Mesenchymal stem cell (in vitro differentiated cells and primary cell): ENCODE results near the gene SLAMF7.

Source experiments
- DNase-seq: peaks from one replicate; pipeline ENCODE4 v3.0.0-alpha.2; 2013
- H2AFZ ChIP-seq: one replicate; pipeline ENCODE4 v1.6.1; 2013; ENCODE audit warnings: low read depth, mild to moderate bottlenecking, control low read depth, inconsistent platforms, low read length, moderate library complexity
- H2AK5ac ChIP-seq: 2 replicates; pipeline ENCODE4 v1.6.1; 2013; ENCODE audit warnings: low read length, moderate library complexity, mild to moderate bottlenecking, inconsistent platforms; ENCODE audit not compliant: severe bottlenecking
- H2BK120ac ChIP-seq: one replicate; pipeline ENCODE4 v1.6.1; 2013; ENCODE audit warnings: low read depth, mild to moderate bottlenecking, inconsistent platforms, low read length, moderate library complexity
- H2BK12ac ChIP-seq, 2 experiments: one replicate each; pipeline ENCODE4 v1.6.1; 2013; ENCODE audit warnings: inconsistent platforms in 2 of 2, low read length in 2 of 2, mild to moderate bottlenecking in 2 of 2, moderate library complexity in 2 of 2, control low read depth in 1 of 2
- H2BK15ac ChIP-seq: one replicate; pipeline ENCODE4 v1.6.1; 2013; ENCODE audit warnings: mild to moderate bottlenecking, low read depth, inconsistent platforms; ENCODE audit not compliant: poor library complexity, severe bottlenecking
- H2BK5ac ChIP-seq: 2 replicates; pipeline ENCODE4 v1.6.1; 2013; ENCODE audit warnings: low read depth, mild to moderate bottlenecking, low read length, control low read depth, inconsistent platforms; ENCODE audit not compliant: poor library complexity, severe bottlenecking
- H3K14ac ChIP-seq, 2 experiments: one replicate each; pipeline ENCODE4 v1.6.1; 2013; ENCODE audit warnings: inconsistent platforms in 2 of 2, low read length in 2 of 2, control low read depth in 1 of 2, mild to moderate bottlenecking in 1 of 2, moderate library complexity in 1 of 2
- H3K18ac ChIP-seq, 2 experiments: one replicate each; pipeline ENCODE4 v1.6.1; 2013; ENCODE audit warnings: inconsistent platforms in 2 of 2, low read length in 2 of 2, control low read depth in 1 of 2, low read depth in 1 of 2, mild to moderate bottlenecking in 1 of 2
- H3K23ac ChIP-seq, 2 experiments: one replicate each; pipeline ENCODE4 v1.6.1; 2013; ENCODE audit warnings: inconsistent platforms in 2 of 2, low read length in 2 of 2, mild to moderate bottlenecking in 2 of 2, moderate library complexity in 2 of 2, control low read depth in 1 of 2
- H3K27ac ChIP-seq: 2 replicates; pipeline ENCODE4 v1.5.1; 2013; ENCODE audit warnings: mild to moderate bottlenecking, moderate library complexity, low read length, control low read depth, inconsistent platforms; ENCODE audit not compliant: poor library complexity, severe bottlenecking
- H3K27me3 ChIP-seq, 2 experiments: 2 replicates each; pipeline versions ENCODE4 v1.6.1 to v1.7.0; 2013; ENCODE audit warnings: low read length in 2 of 2, mild to moderate bottlenecking in 2 of 2, moderate library complexity in 2 of 2, control low read depth in 1 of 2, inconsistent platforms in 1 of 2; ENCODE audit not compliant: control insufficient read depth in 1 of 2, insufficient read depth in 1 of 2
- H3K36me3 ChIP-seq, 2 experiments: 2 replicates each; pipeline versions ENCODE4 v1.6.1 to v1.7.0; 2013; ENCODE audit warnings: low read length in 2 of 2, control low read depth in 1 of 2, inconsistent platforms in 1 of 2, low read depth in 1 of 2, mild to moderate bottlenecking in 1 of 2; ENCODE audit not compliant: insufficient read depth in 2 of 2, control insufficient read depth in 1 of 2
- H3K4ac ChIP-seq, 2 experiments: one replicate each; pipeline ENCODE4 v1.6.1; 2013; ENCODE audit warnings: inconsistent platforms in 2 of 2, low read length in 2 of 2, mild to moderate bottlenecking in 2 of 2, moderate library complexity in 2 of 2, control low read depth in 1 of 2, low read depth in 1 of 2
- H3K4me1 ChIP-seq: 2 replicates; pipeline ENCODE4 v1.6.1; 2013; ENCODE audit warnings: low read depth, low read length, control low read depth; ENCODE audit not compliant: control insufficient read depth, insufficient read depth
- H3K4me2 ChIP-seq: 2 replicates; pipeline ENCODE4 v1.6.1; 2013; ENCODE audit warnings: low read length, mild to moderate bottlenecking, inconsistent platforms; ENCODE audit not compliant: poor library complexity, severe bottlenecking
- H3K4me3 ChIP-seq, 2 experiments: 2 replicates each; pipeline versions ENCODE4 v1.5.1 to v1.7.0; 2013; ENCODE audit warnings: low read length in 2 of 2, mild to moderate bottlenecking in 2 of 2, control low read depth in 1 of 2, low read depth in 1 of 2; ENCODE audit not compliant: insufficient read depth in 1 of 2
- H3K79me1 ChIP-seq: replicated peaks from 2 replicates; pipeline ENCODE4 v1.6.1; 2013; ENCODE audit warnings: mild to moderate bottlenecking, control low read depth, low read length, inconsistent platforms; ENCODE audit not compliant: poor library complexity, severe bottlenecking
- H3K9ac ChIP-seq: 2 replicates; pipeline ENCODE4 v1.7.0; 2013; ENCODE audit warnings: mild to moderate bottlenecking, low read length, moderate library complexity
- H3K9me3 ChIP-seq: 2 replicates; pipeline ENCODE4 v1.7.0; 2013; ENCODE audit warnings: mild to moderate bottlenecking, low read length; ENCODE audit not compliant: control insufficient read depth
- H4K8ac ChIP-seq: one replicate; pipeline ENCODE4 v1.6.1; 2013; ENCODE audit warnings: inconsistent platforms, mild to moderate bottlenecking, low read length, moderate library complexity
- H4K91ac ChIP-seq: one replicate; pipeline ENCODE4 v1.6.1; 2013; ENCODE audit warnings: mild to moderate bottlenecking, low read length, inconsistent platforms
- WGBS: methylation state at CpG from one replicate; pipeline ENCODE4 v1.1.7; 2013; ENCODE audit warnings: mixed read lengths; 5-methylcytosine and 5-hydroxymethylcytosine counted together

SLAMF7 gene

DNA sequence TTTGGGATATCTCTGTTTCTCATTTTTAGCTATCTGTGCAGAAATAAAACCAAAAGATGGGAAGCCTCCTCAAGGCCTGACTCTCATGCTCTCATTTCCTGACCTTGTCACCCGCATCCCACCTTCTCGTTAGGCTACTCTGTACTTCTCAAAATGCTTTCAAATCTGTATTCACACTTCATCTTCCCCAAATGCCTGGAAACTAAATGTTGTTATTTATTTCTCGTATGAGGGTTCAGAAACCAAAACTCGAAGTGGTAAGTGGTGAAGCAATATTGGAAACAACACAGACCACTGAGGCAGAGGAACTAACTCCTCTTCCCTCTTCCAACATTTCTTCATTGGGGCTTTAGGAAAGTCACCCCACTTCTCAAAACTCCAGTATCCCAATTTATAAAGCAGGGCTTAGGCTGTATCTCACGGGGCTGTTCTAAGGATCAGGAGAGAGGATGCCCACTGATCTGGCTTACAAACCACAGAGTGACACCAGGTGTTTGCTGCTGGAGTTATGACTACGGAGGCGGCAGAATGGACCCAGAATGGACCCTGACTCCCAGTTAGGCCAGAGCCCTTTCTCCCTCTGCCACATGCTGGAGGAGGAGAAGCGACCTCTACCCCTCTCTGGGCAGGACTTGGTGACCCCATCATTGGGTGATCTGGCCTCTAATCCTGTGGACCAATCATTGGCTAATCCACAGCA is 3.5 kb downstream of the SLAMF7 start:
- Histone ChIP-seq H4K8ac (no peak overlapping the region), H3K4me2 (no peak overlapping the region), H3K9me3 (no peaks in the 10 kb centered on the region), H2BK5ac (no peak overlapping the region), H2AFZ (no peak overlapping the region), H3K4me3 (no peak overlapping the region), H3K27ac (no peak overlapping the region), H3K18ac (no peak overlapping the region), H3K23ac (no peak overlapping the region), H2BK12ac (no peak overlapping the region), H3K4me1 (no peaks in the 10 kb centered on the region), H4K91ac (no peak overlapping the region), H3K4ac (no peak overlapping the region), H3K14ac (no peak overlapping the region), H2BK120ac (no peak overlapping the region), H2BK15ac (no peak overlapping the region), H3K27me3 (peaks cover 3 to 12% of the 10 kb centered on the region in 2 experiments), H3K9ac (no peak overlapping the region), H3K79me1 (no peaks in the 10 kb centered on the region), H2AK5ac (no peak overlapping the region), H3K36me3 (no peaks in the 10 kb centered on the region)
- no peak for DNase-seq
- WGBS: 87% methylated on average over 8 of the region's 8 CpGs

DNA sequence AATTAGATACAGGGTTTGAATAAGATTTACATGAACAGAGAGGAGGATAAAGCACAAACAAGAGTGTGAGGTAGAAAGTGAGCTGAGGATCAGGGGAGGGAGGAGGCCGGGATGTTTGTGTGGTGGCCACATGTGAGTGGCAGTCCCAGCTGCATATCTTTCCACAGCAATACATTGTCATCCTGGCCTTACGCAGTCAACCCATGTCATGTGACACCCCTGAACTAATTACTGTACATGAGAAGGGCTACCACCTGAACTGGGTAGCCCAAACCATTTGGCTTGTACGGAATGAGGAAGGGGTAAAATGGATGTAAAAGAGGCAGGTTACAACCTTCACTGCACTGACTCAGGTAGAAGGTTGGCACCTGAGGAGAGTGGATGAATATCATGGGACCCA is 4.2 kb downstream of the SLAMF7 start:
- Histone ChIP-seq H3K9me3 (no peaks in the 10 kb centered on the region), H2AFZ (no peak overlapping the region), H3K23ac (no peak overlapping the region), H3K4me1 (no peaks in the 10 kb centered on the region), H3K79me1 (no peaks in the 10 kb centered on the region), H2AK5ac (no peak overlapping the region), H3K27ac (no peak overlapping the region), H2BK15ac (no peak overlapping the region), H3K4me3 (no peak overlapping the region), H2BK12ac (no peak overlapping the region), H3K36me3 (no peaks in the 10 kb centered on the region), H3K4me2 (no peak overlapping the region), H4K8ac (no peak overlapping the region), H3K14ac (no peak overlapping the region), H3K27me3 (peaks cover 3 to 12% of the 10 kb centered on the region in 2 experiments), H4K91ac (no peak overlapping the region), H2BK5ac (no peak overlapping the region), H3K4ac (no peak overlapping the region), H3K18ac (no peak overlapping the region), H2BK120ac (no peak overlapping the region), H3K9ac (no peak overlapping the region)
- DNase-seq: no peak
- 80% methylated on average over 2 of the region's 3 CpGs for WGBS

DNA sequence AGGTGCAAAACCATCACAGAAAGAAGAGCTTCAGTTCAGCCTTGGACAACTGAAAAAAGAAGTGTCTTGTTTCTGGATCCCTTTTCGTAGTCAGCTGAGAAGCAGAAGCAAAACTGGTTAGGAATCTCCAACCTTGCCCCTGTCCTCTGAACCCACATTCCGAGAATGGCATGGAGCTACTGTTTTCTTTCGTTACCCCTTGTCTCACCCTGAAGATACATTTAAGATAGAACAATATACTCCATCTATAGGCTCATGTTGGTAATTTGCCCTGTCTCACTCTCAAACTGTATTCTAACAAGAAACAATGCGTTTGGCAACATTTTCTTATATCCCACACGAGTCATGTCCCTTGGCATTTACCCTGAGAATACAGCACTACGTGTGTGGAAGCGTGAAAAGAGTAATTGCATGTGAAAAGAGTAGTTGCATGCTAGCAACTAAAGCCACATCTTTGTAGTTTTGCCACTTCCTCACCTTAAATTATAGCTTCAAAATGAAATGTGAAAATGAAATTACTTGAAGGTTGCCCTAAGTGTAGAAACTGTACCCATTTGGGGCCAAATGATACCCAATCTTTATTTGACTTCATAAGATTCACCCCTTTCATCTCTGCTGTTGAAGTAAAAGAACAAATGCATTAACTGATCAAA is 5.3 kb downstream of the SLAMF7 start:
- 80% methylated on average over 5 of the region's 7 CpGs for WGBS
- no peaks in the 10 kb centered on the region for H3K4me1 ChIP-seq

DNA sequence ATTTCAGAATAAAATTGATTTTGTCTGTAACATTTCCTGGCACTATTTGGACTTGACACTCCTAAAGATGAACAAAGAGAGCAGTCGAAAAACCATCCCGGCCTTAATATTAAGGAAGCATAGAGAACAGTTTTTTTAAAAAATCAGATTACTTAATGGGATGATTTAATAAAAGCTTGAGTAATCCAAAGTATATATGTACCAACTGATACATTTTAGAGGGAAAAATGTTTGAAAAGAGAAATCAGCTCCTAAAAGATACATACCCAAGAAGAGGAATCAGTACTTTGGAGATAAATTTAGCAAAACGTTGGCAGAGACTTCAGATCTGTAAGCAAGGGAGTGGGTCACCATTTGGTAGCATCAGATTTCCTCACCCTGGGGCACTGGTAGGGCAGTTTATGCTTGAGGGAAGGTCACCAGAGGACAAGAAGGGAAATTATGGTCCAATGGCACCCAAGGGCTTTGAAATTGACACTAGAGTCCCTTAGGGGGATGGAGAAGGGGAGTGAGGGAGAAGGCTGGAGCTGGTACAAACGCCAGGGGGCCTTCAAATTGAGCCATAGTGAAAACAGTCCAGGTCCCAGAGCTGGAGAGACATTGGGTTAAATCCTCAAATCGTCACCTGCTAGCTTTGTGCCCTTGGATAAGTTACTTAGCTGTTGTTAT is 5.9 kb downstream of the SLAMF7 start:
- Histone ChIP-seq H2BK5ac (no peak overlapping the region), H3K9me3 (no peaks in the 10 kb centered on the region), H3K4me2 (no peak overlapping the region), H3K23ac (no peak overlapping the region), H3K27me3 (peaks cover 3 to 12% of the 10 kb centered on the region in 2 experiments), H3K4me3 (no peak overlapping the region), H3K14ac (no peak overlapping the region), H2BK12ac (no peak overlapping the region), H3K9ac (no peak overlapping the region), H4K8ac (no peak overlapping the region), H3K27ac (no peak overlapping the region), H3K79me1 (no peaks in the 10 kb centered on the region), H2AK5ac (no peak overlapping the region), H3K4ac (no peak overlapping the region), H2BK120ac (no peak overlapping the region), H4K91ac (no peak overlapping the region), H2BK15ac (no peak overlapping the region), H2AFZ (no peak overlapping the region), H3K4me1 (no peaks in the 10 kb centered on the region), H3K36me3 (no peaks in the 10 kb centered on the region), H3K18ac (no peak overlapping the region)
- DNase-seq: no peak
- 45% methylated on average over 4 of the region's 5 CpGs for WGBS

More for the DNA sequence above, 5.3 kb downstream of the SLAMF7 start:
- Histone ChIP-seq H3K4ac (no peak overlapping the region), H3K4me3 (no peak overlapping the region), H2BK5ac (no peak overlapping the region), H4K91ac (no peak overlapping the region), H2BK120ac (no peak overlapping the region), H3K14ac (no peak overlapping the region), H2BK12ac (no peak overlapping the region), H3K36me3 (no peaks in the 10 kb centered on the region), H3K27me3 (peaks cover 3 to 12% of the 10 kb centered on the region in 2 experiments), H3K23ac (no peak overlapping the region), H2BK15ac (no peak overlapping the region), H3K27ac (no peak overlapping the region), H4K8ac (no peak overlapping the region), H3K9ac (no peak overlapping the region), H3K9me3 (no peaks in the 10 kb centered on the region), H3K18ac (no peak overlapping the region), H2AFZ (no peak overlapping the region), H3K4me2 (no peak overlapping the region), H3K79me1 (no peaks in the 10 kb centered on the region), H2AK5ac (no peak overlapping the region)
- DNase-seq: no peak
